Measurements from ENCODE around the gene TMEM131L. TPM values are rescaled to one million over a fixed set of nuclear protein-coding genes. Genes with fewer than 3 reads are reported as not detected.

Gene TMEM131L
- total and polyA plus RNA-seq, 4 donors, result 4.9 to 41.3 (median 12.9) TPM

DNA sequence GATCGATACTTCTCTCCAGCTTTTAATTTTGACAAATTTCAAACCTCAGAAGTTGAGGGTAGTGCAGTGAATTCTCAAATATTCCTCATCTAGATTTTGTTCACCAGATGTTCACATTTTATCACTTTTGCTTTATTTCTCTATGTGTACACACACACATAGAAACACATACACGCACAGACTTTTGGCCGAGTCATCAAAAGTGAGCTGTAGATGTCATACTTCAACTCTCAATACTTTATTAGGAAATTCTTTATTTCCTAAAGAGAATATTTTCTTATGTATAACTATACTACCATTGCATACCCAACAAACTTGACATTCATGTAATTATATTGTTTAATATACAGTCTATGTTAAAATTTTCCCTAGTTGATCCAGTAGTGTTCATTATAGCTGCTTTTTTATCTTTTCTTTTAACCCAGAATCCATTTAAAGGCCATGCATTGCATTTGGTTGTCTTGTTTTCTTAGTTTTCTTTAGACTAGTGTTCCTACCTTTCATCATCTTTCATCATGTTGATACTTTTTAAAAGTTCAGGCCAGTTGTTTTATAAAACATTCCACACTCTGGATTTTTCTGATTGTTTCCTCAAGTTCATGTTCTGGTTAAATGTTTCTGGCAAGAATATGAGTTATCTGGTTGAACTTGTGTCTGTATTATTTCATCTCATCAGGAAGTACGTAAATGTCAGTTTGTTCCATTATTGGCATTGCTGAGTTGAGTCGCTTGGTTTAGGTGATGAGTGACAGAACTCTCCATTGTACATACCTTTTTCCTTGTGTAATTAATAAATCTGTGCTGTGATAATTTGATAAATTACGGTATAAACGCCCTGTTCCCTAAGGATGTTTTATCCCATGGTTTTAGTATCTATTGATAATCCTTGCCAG, 123.8 kb downstream of the TMEM131L start:
- Histone ChIP-seq H3K9me3 (ENCODE audit: control insufficient read depth in 4 of 4, low read length in 3 of 4) (no peaks in the 10 kb centered on the region), H3K4me1 (ENCODE audit: control insufficient read depth in 4 of 4, insufficient read depth in 4 of 4, low read length in 3 of 4) (no peaks in the 10 kb centered on the region), H3K27me3 (ENCODE audit: control insufficient read depth in 4 of 4, insufficient read depth in 4 of 4, low read length in 3 of 4) (no peaks in the 10 kb centered on the region), H3K27ac (ENCODE audit: low read depth in 1 of 2, low read length in 2 of 2) (no peak overlapping the region), H3K9ac (ENCODE audit: low read depth in 1 of 2, low read length in 2 of 2) (no peak overlapping the region), H3K36me3 (ENCODE audit: control insufficient read depth in 4 of 4, insufficient read depth in 3 of 4, low read depth in 1 of 4, low read length in 3 of 4) (peaks cover 6 to 75% (median 57%) of the 10 kb centered on the region in 4 donors), H3K4me3 (ENCODE audit: low read depth in 1 of 3, low read length in 3 of 3) (no peak overlapping the region)
- 92% methylated on average over 7 of the region's 7 CpGs for WGBS
- no peak for DNase-seq (ENCODE audit: low spot score)
- TF ChIP-seq EGR1 (IDR thresholded peaks at IDR 0.05; ENCODE audit: low read depth in 2 of 2) (no peak), JUND (IDR thresholded peaks at IDR 0.05) (no peak), SP1 (IDR thresholded peaks at IDR 0.05) (no peak), HNF4A (conservative IDR thresholded peaks at IDR 0.05) (no peak), RAD21 (IDR thresholded peaks at IDR 0.05) (no peak), GABPA (IDR thresholded peaks at IDR 0.05 in 1 of 2, conservative IDR thresholded peaks at IDR 0.05 in 1 of 2) (no peak), RXRA (IDR thresholded peaks at IDR 0.05) (no peak), HNF4G (IDR thresholded peaks at IDR 0.05) (no peak), TAF1 (conservative IDR thresholded peaks at IDR 0.05) (no peak), ATF3 (IDR thresholded peaks at IDR 0.05) (no peak), FOXA1 (IDR thresholded peaks at IDR 0.05) (no peak), FOXA2 (IDR thresholded peaks at IDR 0.05) (no peak), REST (IDR thresholded peaks at IDR 0.05) (no peak)
- TF ChIP-seq, protein P1, sequence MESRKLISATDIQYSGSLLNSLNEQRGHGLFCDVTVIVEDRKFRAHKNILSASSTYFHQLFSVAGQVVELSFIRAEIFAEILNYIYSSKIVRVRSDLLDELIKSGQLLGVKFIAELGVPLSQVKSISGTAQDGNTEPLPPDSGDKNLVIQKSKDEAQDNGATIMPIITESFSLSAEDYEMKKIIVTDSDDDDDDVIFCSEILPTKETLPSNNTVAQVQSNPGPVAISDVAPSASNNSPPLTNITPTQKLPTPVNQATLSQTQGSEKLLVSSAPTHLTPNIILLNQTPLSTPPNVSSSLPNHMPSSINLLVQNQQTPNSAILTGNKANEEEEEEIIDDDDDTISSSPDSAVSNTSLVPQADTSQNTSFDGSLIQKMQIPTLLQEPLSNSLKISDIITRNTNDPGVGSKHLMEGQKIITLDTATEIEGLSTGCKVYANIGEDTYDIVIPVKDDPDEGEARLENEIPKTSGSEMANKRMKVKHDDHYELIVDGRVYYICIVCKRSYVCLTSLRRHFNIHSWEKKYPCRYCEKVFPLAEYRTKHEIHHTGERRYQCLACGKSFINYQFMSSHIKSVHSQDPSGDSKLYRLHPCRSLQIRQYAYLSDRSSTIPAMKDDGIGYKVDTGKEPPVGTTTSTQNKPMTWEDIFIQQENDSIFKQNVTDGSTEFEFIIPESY (IDR thresholded peaks at IDR 0.05), result no peak
- TF ChIP-seq, protein P2, sequence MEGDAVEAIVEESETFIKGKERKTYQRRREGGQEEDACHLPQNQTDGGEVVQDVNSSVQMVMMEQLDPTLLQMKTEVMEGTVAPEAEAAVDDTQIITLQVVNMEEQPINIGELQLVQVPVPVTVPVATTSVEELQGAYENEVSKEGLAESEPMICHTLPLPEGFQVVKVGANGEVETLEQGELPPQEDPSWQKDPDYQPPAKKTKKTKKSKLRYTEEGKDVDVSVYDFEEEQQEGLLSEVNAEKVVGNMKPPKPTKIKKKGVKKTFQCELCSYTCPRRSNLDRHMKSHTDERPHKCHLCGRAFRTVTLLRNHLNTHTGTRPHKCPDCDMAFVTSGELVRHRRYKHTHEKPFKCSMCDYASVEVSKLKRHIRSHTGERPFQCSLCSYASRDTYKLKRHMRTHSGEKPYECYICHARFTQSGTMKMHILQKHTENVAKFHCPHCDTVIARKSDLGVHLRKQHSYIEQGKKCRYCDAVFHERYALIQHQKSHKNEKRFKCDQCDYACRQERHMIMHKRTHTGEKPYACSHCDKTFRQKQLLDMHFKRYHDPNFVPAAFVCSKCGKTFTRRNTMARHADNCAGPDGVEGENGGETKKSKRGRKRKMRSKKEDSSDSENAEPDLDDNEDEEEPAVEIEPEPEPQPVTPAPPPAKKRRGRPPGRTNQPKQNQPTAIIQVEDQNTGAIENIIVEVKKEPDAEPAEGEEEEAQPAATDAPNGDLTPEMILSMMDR (IDR thresholded peaks at IDR 0.05; ENCODE audit: low read depth, low read length, missing input control), result no peak
